ENCODE data around the gene HELT. TPM values are rescaled to one million over a fixed set of nuclear protein-coding genes. Genes with fewer than 3 reads are reported as not detected.

The HELT gene
- total RNA-seq: not detected in 2 replicates

GRCh38 chr4:185017964-185018772 lies at the start of gene HELT:
Gene HELT, plus strand, starts transcription at chr4:185018490. Its CDS starts 439 bp downstream, at chr4:185018929.

Other genes starting within 250 kb of the HELT start
- 30.6 and 45.0 TPM in 2 replicates for gene ACSL1, start 192.5 kb upstream of the HELT start, total RNA-seq
- 4.1 and 10.5 TPM in 2 replicates for gene SLC25A4, start 124.8 kb downstream of the HELT start, total RNA-seq
- 30.9 and 39.4 TPM in 2 replicates for gene CFAP97, start 185.5 kb downstream of the HELT start, total RNA-seq
- gene SNX25, start 191.1 kb downstream of the HELT start, total RNA-seq: 26.9 and 63.8 TPM in 2 replicates